GM12878 (cell line): ENCODE data around the gene PITPNM3. TPM values are rescaled to one million over a fixed set of nuclear protein-coding genes. Genes with fewer than 3 reads are reported as not detected.
A peak's percentile ranks its signal among the peaks of the same experiment; 100 is the strongest.

ENCODE experiments used
- ATAC-seq: fragments of 200-7000 bp; cut with Tn5 transposase; 3 replicates; pipeline ENCODE4 v1.9.1; 2020; ENCODE audit warnings: mild to moderate bottlenecking, moderate library complexity
- BruUV-seq: library from RNA; stranded (reverse); fragments of 400-500 nt; replicated peaks from 2 replicates; lab custom pipeline; 2021; lab: Mats Ljungman, UMichigan
- CTCF ChIA-PET: fragments of 300-600 bp; sonication (Branson Sonifier 250); formaldehyde crosslinking; extraction: SDS; loops from one replicate; lab custom pipeline; 2021; ENCODE audit warnings: inconsistent platforms; lab: Yijun Ruan, JAX
- POLR2A ChIA-PET: fragments of 350-600 bp; formaldehyde crosslinking; extraction: SDS; loops from one replicate; lab custom pipeline; 2021; ENCODE audit warnings: inconsistent platforms; lab: Charles Lee
- RAD21 ChIA-PET: fragments of 300-600 bp; sonication (Branson Sonifier 250); formaldehyde crosslinking; loops from one replicate; lab custom pipeline; 2023; ENCODE audit warnings: antibody characterized with exemption; ENCODE audit not compliant: unreplicated experiment; lab: Charles Lee
- SMC1A ChIA-PET: fragments of 300-600 bp; sonication (Branson Sonifier 250); formaldehyde crosslinking; loops from one replicate; lab custom pipeline; 2023; ENCODE audit not compliant: unreplicated experiment, uncharacterized antibody; lab: Charles Lee
- DNase-seq: peaks from one replicate; pipeline ENCODE4 v3.0.0-alpha.2; 2011; ENCODE audit warnings: low read depth, low spot score
- FAIRE-seq: peaks from 3 replicates; lab custom pipeline; 2011; peaks lifted over from hg19 to GRCh38; lab: Jason Lieb, UNC
- H2AFZ ChIP-seq: 2 replicates; pipeline ENCODE4 v1.6.0; 2011; ENCODE audit warnings: low read depth, low read length, control low read depth; ENCODE audit not compliant: control insufficient read depth
- H3K27ac ChIP-seq: 2 replicates; pipeline ENCODE4 v1.5.1; 2011; ENCODE audit warnings: control low read depth; ENCODE audit not compliant: control insufficient read depth, insufficient read depth
- H3K27me3 ChIP-seq, 2 experiments: replicated peaks in 1 of 2; 2 replicates each; pipeline versions ENCODE4 v1.6.0 to v1.6.1; 2011; ENCODE audit warnings: low read length in 1 of 2; ENCODE audit not compliant: control insufficient read depth in 2 of 2, insufficient read depth in 2 of 2
- H3K36me3 ChIP-seq, 2 experiments: 2 replicates each; pipeline ENCODE4 v1.5.1; 2011; ENCODE audit warnings: low read length in 1 of 2; ENCODE audit not compliant: control insufficient read depth in 2 of 2, insufficient read depth in 2 of 2
- H3K4me1 ChIP-seq: 2 replicates; pipeline ENCODE4 v1.6.1; 2011; ENCODE audit warnings: mild to moderate bottlenecking, low read length, moderate library complexity, mixed read lengths; ENCODE audit not compliant: control insufficient read depth, insufficient read depth
- H3K4me2 ChIP-seq: 2 replicates; pipeline ENCODE4 v1.6.0; 2011; ENCODE audit warnings: control low read depth; ENCODE audit not compliant: control insufficient read depth, insufficient read depth
- H3K4me3 ChIP-seq: fragments of 200-600 bp; sonication (generic); 2 replicates; pipeline ENCODE4 v1.5.1; 2016
- H3K79me2 ChIP-seq: 2 replicates; pipeline ENCODE4 v1.6.0; 2011; ENCODE audit warnings: low read length; ENCODE audit not compliant: control insufficient read depth, insufficient read depth
- H3K9ac ChIP-seq: 2 replicates; pipeline ENCODE4 v1.8.0; 2011; ENCODE audit warnings: low read length, control low read depth, mixed read lengths; ENCODE audit not compliant: control insufficient read depth, insufficient read depth
- H3K9me3 ChIP-seq: replicated peaks from 3 replicates; pipeline ENCODE4 v1.5.1; 2011; ENCODE audit warnings: mild to moderate bottlenecking, low read length; ENCODE audit not compliant: control insufficient read depth, insufficient read depth
- H4K20me1 ChIP-seq: 2 replicates; pipeline ENCODE4 v1.6.0; 2011; ENCODE audit not compliant: control insufficient read depth, insufficient read depth
- BACH1 ChIP-seq: fragments of 450-650 bp; IDR thresholded peaks from 2 replicates; pipeline ENCODE4 v1.6.1; 2017; ENCODE audit warnings: mild to moderate bottlenecking, borderline replicate concordance
- BHLHE40 ChIP-seq, 2 experiments: fragments of 450-650 bp in 1 of 2; IDR thresholded peaks; 2 replicates each; pipeline ENCODE4 v1.6.1; 2011 to 2017; ENCODE audit warnings: low read depth in 2 of 2, borderline replicate concordance in 1 of 2, improper control_type of control experiment in 1 of 2, low read length in 1 of 2, mild to moderate bottlenecking in 1 of 2
- CEBPB ChIP-seq, 2 experiments: fragments of 150-350 bp in 1 of 2; IDR thresholded peaks; 2 replicates each; pipeline ENCODE4 v1.6.1; 2012 to 2014; ENCODE audit warnings: low read depth in 2 of 2, low read length in 2 of 2, borderline replicate concordance in 1 of 2, inconsistent platforms in 1 of 2
- EED ChIP-seq: sonication (generic); IDR thresholded peaks from 2 replicates; pipeline ENCODE4 v1.6.1; 2016; ENCODE audit warnings: antibody characterized with exemption, low read depth
- EZH2 ChIP-seq: IDR thresholded peaks from 2 replicates; pipeline ENCODE4 v1.6.1; 2012; ENCODE audit warnings: low read depth, mild to moderate bottlenecking, control low read depth, inconsistent platforms, low read length, borderline replicate concordance; ENCODE audit not compliant: control insufficient read depth
- FOS ChIP-seq: IDR thresholded peaks from 3 replicates; pipeline ENCODE4 v1.6.1; 2011; ENCODE audit warnings: borderline replicate concordance; ENCODE audit not compliant: insufficient read length; ENCODE audit errors: extremely low read depth
- HDGF ChIP-seq: fragments of 450-650 bp; IDR thresholded peaks from 2 replicates; pipeline ENCODE4 v1.6.1; 2016; ENCODE audit warnings: antibody characterized with exemption
- IKZF1 ChIP-seq: fragments of 450-650 bp; conservative IDR thresholded peaks from 2 replicates; pipeline ENCODE4 v1.6.1; 2017; ENCODE audit warnings: antibody characterized with exemption, mild to moderate bottlenecking
- MAX ChIP-seq: IDR thresholded peaks from 2 replicates; pipeline ENCODE4 v1.6.1; 2012; ENCODE audit warnings: low read depth, low read length, improper control_type of control experiment
- MLLT1 ChIP-seq: fragments of 450-650 bp; IDR thresholded peaks from 2 replicates; pipeline ENCODE4 v1.6.1; 2016; ENCODE audit warnings: mild to moderate bottlenecking
- NR2C1 ChIP-seq: fragments of 450-650 bp; IDR thresholded peaks from 2 replicates; pipeline ENCODE4 v1.6.1; 2017; ENCODE audit warnings: antibody characterized with exemption, mild to moderate bottlenecking, moderate library complexity
- NR2C2 ChIP-seq: IDR thresholded peaks from 2 replicates; pipeline ENCODE4 v1.6.1; 2011; ENCODE audit warnings: borderline replicate concordance, low read depth; ENCODE audit not compliant: control insufficient read depth, insufficient read length
- PAX5 ChIP-seq: IDR thresholded peaks from 2 replicates; pipeline ENCODE4 v1.6.1; 2011; ENCODE audit warnings: low read depth, low read length, borderline replicate concordance
- RAD21 ChIP-seq: IDR thresholded peaks from 2 replicates; pipeline ENCODE4 v1.6.1; 2011; ENCODE audit warnings: mild to moderate bottlenecking, low read depth, low read length, moderate library complexity; ENCODE audit not compliant: insufficient read depth
- TBL1XR1 ChIP-seq: IDR thresholded peaks from 2 replicates; pipeline ENCODE4 v1.6.1; 2012; ENCODE audit warnings: low read depth, low read length, improper control_type of control experiment
- ZBED1 ChIP-seq: IDR thresholded peaks from 2 replicates; pipeline ENCODE4 v1.6.1; 2016; ENCODE audit warnings: borderline replicate concordance
- ZSCAN29 ChIP-seq: fragments of 450-650 bp; IDR thresholded peaks from 2 replicates; pipeline ENCODE4 v1.6.1; 2017; ENCODE audit warnings: mild to moderate bottlenecking, moderate library complexity
- WGBS: methylation state at CpG from one replicate; pipeline ENCODE4 v1.1.6; 2016; ENCODE audit warnings: low lambda C conversion rate; ENCODE audit not compliant: insufficient replicate concordance, insufficient coverage; ENCODE audit errors: missing lambda C conversion rate; 5-methylcytosine and 5-hydroxymethylcytosine counted together
- in situ Hi-C: fragments of 300-500 bp; cut with MboI; formaldehyde crosslinking; loops from 9 replicates; pipeline ENCODE4 v1.14.3; 2018; ENCODE audit warnings: mixed read lengths
- intact Hi-C: fragments of 100-400 bp; cut with micrococcal nuclease; formaldehyde crosslinking; loops from one replicate; pipeline ENCODE4 v1.14.2; 2022; ENCODE audit not compliant: unreplicated experiment
- polyA plus RNA-seq, 11 experiments: library from polyadenylated mRNA; depleted of rRNA in 4 of 11; unstranded in 6 of 11; stranded (reverse) in 5 of 11; fragments of >200 nt; fragmentation: Nextera tagmentation in 4 of 11; fragmentation: Illumina TruSeq in 1 of 11; extraction: Ambion mirVana in 4 of 11; extraction: Trizol in 1 of 11; gene quantifications; 1 replicate in 1 of 11; 2 replicates in 10 of 11; pipeline versions ENCODE4 v1.2.1 to v1.2.3, GENCODE V29; 2011 to 2016; ENCODE audit warnings: inconsistent platforms in 2 of 11, missing spikeins in 2 of 11, low read depth in 1 of 11
- total RNA-seq, 4 experiments: library from RNA; depleted of rRNA in 3 of 4; stranded (reverse); fragments of >200 nt in 3 of 4; fragmentation: Illumina TruSeq in 1 of 4; extraction: Trizol in 1 of 4; gene quantifications; 2 replicates each; pipeline versions ENCODE4 v1.2.1 to v1.2.3, GENCODE V29; 2013 to 2021

The PITPNM3 gene
- total and polyA plus RNA-seq, 10 of the 15 experiments (the other 5 are each of a cell fraction or from before 2014, with no cell fraction given), result 0.02 to 0.49 (median 0.19) TPM; not detected in 1

GRCh38 chr17:6437466-6437865, 118.9 kb downstream of the PITPNM3 start:
- ChIA-PET SMC1A (interaction anchor here (0.9 kb wide), 1 partner anchor 732 kb away, joined by 3 read pairs; no protein-coding TSS in a partner anchor), RAD21 (interaction anchor here (0.6 kb wide), 1 partner anchor 25 kb away, joined by 3 read pairs; no protein-coding TSS in a partner anchor), POLR2A (no interaction called here), CTCF (interaction anchor here (1.3 to 2.2 kb wide), 3 partner anchors 9 to 849 kb away, joined by 3 to 8 read pairs (median 3); no protein-coding TSS in a partner anchor)
- Histone ChIP-seq H3K4me2 (no peak overlapping the region), H2AFZ (no peak overlapping the region), H3K36me3 (no peaks in the 10 kb centered on the region), H3K27me3 (no peaks in the 10 kb centered on the region), H3K9me3 (no peaks in the 10 kb centered on the region), H3K4me3 (no peak overlapping the region), H3K4me1 (no peaks in the 10 kb centered on the region), H3K9ac (no peak overlapping the region), H4K20me1 (no peaks in the 10 kb centered on the region), H3K27ac (no peak overlapping the region), H3K79me2 (no peaks in the 10 kb centered on the region)
- DNase-seq (no peak), ATAC-seq (no peak), FAIRE-seq (no peak)
- TF ChIP-seq NR2C2, result no peak
- 3% methylated on average over 4 of the region's 4 CpGs for WGBS
- in situ Hi-C loops (no loop called here), intact Hi-C loops (loop anchor here (5.0 kb wide), 1 partner anchor 850 kb away; no protein-coding TSS in a partner anchor)
- no TSS peak for BruUV-seq

- H3K9me3 ChIP-seq, result no peaks in the 10 kb centered on the region
- H3K4me2 ChIP-seq, result no peak overlapping the region
- 23% methylated on average over 9 of the region's 9 CpGs for WGBS
- no peak for DNase-seq
- peak; percentile 96 for ATAC-seq
- H2AFZ ChIP-seq, result no peak overlapping the region
- no peaks in the 10 kb centered on the region for H3K27me3 ChIP-seq
- intact Hi-C loops, result loop anchor here (5.0 kb wide), 1 partner anchor 849 kb away; no protein-coding TSS in a partner anchor
- no peaks in the 10 kb centered on the region for H3K36me3 ChIP-seq
- POLR2A ChIA-PET, result no interaction called here
- RAD21 ChIA-PET, result interaction anchor here (1.0 to 1.4 kb wide), 5 partner anchors 12 to 850 kb away, joined by 3 to 8 read pairs (median 5); no protein-coding TSS in a partner anchor
- peak; percentile 97 for FAIRE-seq
- BruUV-seq, result no TSS peak
- no peaks in the 10 kb centered on the region for H3K4me1 ChIP-seq
- SMC1A ChIA-PET, result interaction anchor here (0.7 to 1.3 kb wide), 2 partner anchors 14 to 299 kb away, joined by 3 read pairs; no protein-coding TSS in a partner anchor
- H3K4me3 ChIP-seq, result no peak overlapping the region
- H4K20me1 ChIP-seq, result no peaks in the 10 kb centered on the region
- H3K79me2 ChIP-seq, result no peaks in the 10 kb centered on the region
- in situ Hi-C loops, result no loop called here
- H3K27ac ChIP-seq, result no peak overlapping the region
- CTCF ChIA-PET, result interaction anchor here (0.5 to 2.2 kb wide), 19 partner anchors 8 to 1602 kb away, joined by 3 to 23 read pairs (median 3); partner anchors contain the start of gene PIMREG
- H3K9ac ChIP-seq, result no peak overlapping the region
- TF ChIP-seq RAD21 (peak; percentile 75), ZSCAN29 (no peak), EZH2 (no peak), MLLT1 (no peak), IKZF1 (no peak), FOS (no peak), TBL1XR1 (no peak), MAX (no peak), PAX5 (no peak), EED (no peak), CEBPB (IDR thresholded peaks at IDR 0.05; ENCODE audit: borderline replicate concordance in 1 of 2, low read depth in 2 of 2, low read length in 2 of 2) (no peak), NR2C1 (no peak), HDGF (no peak), BHLHE40 (IDR thresholded peaks at IDR 0.05; ENCODE audit: borderline replicate concordance in 1 of 2, low read depth in 2 of 2, low read length in 1 of 2) (no peak), BACH1 (no peak), ZBED1 (no peak)
Observed at GRCh38 chr17:6435968-6436367, 120.4 kb downstream of the PITPNM3 start.
